Subcutaneous adipose tissue (tissue), 4 donors: Measurements from ENCODE around the gene CYP46A1. TPM values are rescaled to one million over a fixed set of nuclear protein-coding genes. Genes with fewer than 3 reads are reported as not detected.

Experiments used
- CTCF ChIP-seq: fragments of 450-650 bp; IDR thresholded peaks from one replicate; pipeline ENCODE4 v1.5.1; 2016; ENCODE audit warnings: low read depth, mild to moderate bottlenecking, control low read depth, antibody characterized with exemption, moderate library complexity
- total RNA-seq, 4 donors: library from RNA; depleted of rRNA; stranded (reverse); fragments of >200 nt; gene quantifications; one replicate each; pipeline ENCODE4 v1.1.0, GENCODE V29; 2016

The CYP46A1 gene
- total RNA-seq, 4 donors from 2014 or later = 0.82 to 2.1 (median 1.1) TPM

- TF ChIP-seq CTCF = no peak
These were observed 2.3 kb upstream of the CYP46A1 start for GRCh38 chr14:99681832-99682148.

GRCh38 chr14:99682809-99683618 lies 1.1 kb upstream of the CYP46A1 start:
- no peak for TF ChIP-seq CTCF

GRCh38 chr14:99684410-99684934 lies 374 bp downstream of the CYP46A1 start:
- TF ChIP-seq CTCF = no peak

- TF ChIP-seq CTCF = no peak
These were observed 1.1 kb downstream of the CYP46A1 start for GRCh38 chr14:99685151-99685591.

- TF ChIP-seq CTCF = no peak
These were observed 1.5 kb downstream of the CYP46A1 start for GRCh38 chr14:99685596-99685995.

- TF ChIP-seq CTCF = no peak
These were observed 2.6 kb downstream of the CYP46A1 start for GRCh38 chr14:99686557-99687283.
